GM23248 (cell line): ENCODE data around the gene ACLY. TPM values are rescaled to one million over a fixed set of nuclear protein-coding genes. Genes with fewer than 3 reads are reported as not detected.

ENCODE experiments used
- DNase-seq: peaks from one replicate; pipeline ENCODE4 v3.0.0-alpha.2; 2015
- H2AFZ ChIP-seq: fragments of 200-600 bp; sonication (generic); 2 replicates; pipeline ENCODE4 v1.6.1; 2016; ENCODE audit warnings: antibody characterized with exemption
- H3F3A ChIP-seq: fragments of 200-600 bp; sonication (generic); 2 replicates; pipeline ENCODE4 v1.6.1; 2016; ENCODE audit warnings: mild to moderate bottlenecking, antibody characterized with exemption, mixed run types; ENCODE audit not compliant: insufficient read depth
- H3K27ac ChIP-seq: fragments of 200-600 bp; sonication (generic); 2 replicates; pipeline ENCODE4 v1.5.1; 2016; ENCODE audit warnings: mild to moderate bottlenecking
- H3K27me3 ChIP-seq: fragments of 200-600 bp; sonication (generic); replicated peaks from 2 replicates; pipeline ENCODE4 v1.6.1; 2016; ENCODE audit warnings: mild to moderate bottlenecking; ENCODE audit not compliant: insufficient read depth
- H3K36me3 ChIP-seq: fragments of 200-600 bp; sonication (generic); 2 replicates; pipeline ENCODE4 v1.6.1; 2016; ENCODE audit warnings: low read depth, mild to moderate bottlenecking
- H3K4me1 ChIP-seq: fragments of 200-600 bp; sonication (generic); 2 replicates; pipeline ENCODE4 v1.6.1; 2016; ENCODE audit warnings: mild to moderate bottlenecking; ENCODE audit not compliant: insufficient read depth
- H3K4me2 ChIP-seq: fragments of 200-600 bp; sonication (generic); one replicate; pipeline ENCODE4 v1.6.1; 2016; ENCODE audit warnings: mild to moderate bottlenecking; ENCODE audit not compliant: unreplicated experiment
- H3K4me3 ChIP-seq: fragments of 200-600 bp; sonication (generic); 2 replicates; pipeline ENCODE4 v1.5.1; 2016; ENCODE audit warnings: mild to moderate bottlenecking
- H3K79me2 ChIP-seq: fragments of 200-600 bp; sonication (generic); 2 replicates; pipeline ENCODE4 v1.6.1; 2016; ENCODE audit warnings: mild to moderate bottlenecking; ENCODE audit not compliant: insufficient read depth
- H3K9ac ChIP-seq: fragments of 200-600 bp; sonication (generic); 2 replicates; pipeline ENCODE4 v1.6.1; 2016; ENCODE audit warnings: mild to moderate bottlenecking
- H3K9me2 ChIP-seq: fragments of 200-600 bp; sonication (generic); 2 replicates; pipeline ENCODE4 v1.6.1; 2016; ENCODE audit warnings: mixed run types, mild to moderate bottlenecking, moderate library complexity; ENCODE audit not compliant: insufficient read depth
- H3K9me3 ChIP-seq: fragments of 200-600 bp; sonication (generic); one replicate; pipeline ENCODE4 v1.6.1; 2017; ENCODE audit warnings: low read depth
- H4K20me1 ChIP-seq: fragments of 200-600 bp; sonication (generic); 2 replicates; pipeline ENCODE4 v1.6.0; 2016; ENCODE audit not compliant: insufficient read depth
- EZH2 ChIP-seq: fragments of 200-600 bp; sonication (generic); IDR thresholded peaks from 2 replicates; pipeline ENCODE4 v1.6.1; 2018; ENCODE audit warnings: antibody characterized with exemption, mild to moderate bottlenecking; ENCODE audit not compliant: insufficient read depth, poor library complexity, severe bottlenecking
- EZH2phosphoT487 ChIP-seq: fragments of 200-600 bp; sonication (generic); IDR thresholded peaks from 2 replicates; pipeline ENCODE4 v1.6.1; 2018; ENCODE audit warnings: antibody characterized with exemption, moderate library complexity, mild to moderate bottlenecking, low read depth; ENCODE audit not compliant: insufficient read depth
- WGBS, 2 experiments: methylation state at CpG; one replicate each; pipeline ENCODE4 v1.1.6; 2015 to 2017; ENCODE audit warnings: low lambda C conversion rate in 2 of 2, low coverage in 1 of 2; ENCODE audit errors: missing lambda C conversion rate in 2 of 2; 5-methylcytosine and 5-hydroxymethylcytosine counted together
- in situ Hi-C: fragments of 300-500 bp; cut with MboI; formaldehyde crosslinking; loops from 2 replicates; pipeline ENCODE4 v1.15.0; 2020
- polyA plus RNA-seq: library from polyadenylated mRNA; unstranded; fragments of >200 nt; fragmentation: Nextera tagmentation; extraction: Ambion mirVana; gene quantifications from 2 replicates; pipeline ENCODE4 v1.2.1, GENCODE V29; 2016
- total RNA-seq: library from RNA; depleted of rRNA; stranded (reverse); fragments of >200 nt; shearing (Covaris generic); gene quantifications from 2 replicates; pipeline ENCODE4 v1.2.3, GENCODE V29; 2014

The ACLY gene
- total and polyA plus RNA-seq, 2 experiments from 2014 or later, result 101 to 144 TPM

GRCh38 chr17:41825175-41825845 lies 93.4 kb downstream of the ACLY start:
- Histone ChIP-seq H3K9me2 (no peaks in the 10 kb centered on the region), H2AFZ (no peak overlapping the region), H4K20me1 (no peaks in the 10 kb centered on the region), H3K4me2 (no peak overlapping the region), H3F3A (peaks cover 19% of the 10 kb centered on the region), H3K36me3 (peaks cover 8% of the 10 kb centered on the region; the same call in 1 of the 2 replicates), H3K9ac (no peak overlapping the region), H3K4me1 (no peaks in the 10 kb centered on the region), H3K4me3 (no peak overlapping the region), H3K27ac (no peak overlapping the region), H3K79me2 (no peaks in the 10 kb centered on the region), H3K9me3 (no peaks in the 10 kb centered on the region), H3K27me3 (no peaks in the 10 kb centered on the region)
- no peak for DNase-seq
- WGBS, 2 experiments, result 89% methylated on average over 19 of the region's 19 CpGs
- TF ChIP-seq EZH2phosphoT487 (no peak), EZH2 (no peak)
- in situ Hi-C loops, result no loop called here

GRCh38 chr17:41824086-41824485 lies 94.7 kb downstream of the ACLY start:
- DNase-seq, result peak; percentile 58
- no peaks in the 10 kb centered on the region for H4K20me1 ChIP-seq

GRCh38 chr17:41823580-41823979 lies 95.2 kb downstream of the ACLY start:
- 76 to 81% methylated on average over 7 of the region's 7 CpGs for WGBS, 2 experiments
- DNase-seq, result no peak
- H3F3A ChIP-seq, result peaks cover 28% of the 10 kb centered on the region
- H3K4me2 ChIP-seq, result no peak overlapping the region
- no peak overlapping the region for H3K4me3 ChIP-seq
- no peaks in the 10 kb centered on the region for H4K20me1 ChIP-seq
- 0 out of 2 replicates have a peak, but pooled peaks cover under 1% of the 10 kb centered on the region for H3K79me2 ChIP-seq
- H3K27ac ChIP-seq, result peak overlapping the region; percentile 38; the same call in 1 of the 2 replicates
- no peaks in the 10 kb centered on the region for H3K9me2 ChIP-seq
- H3K9ac ChIP-seq, result no peak overlapping the region
- H3K27me3 ChIP-seq, result no peaks in the 10 kb centered on the region
- TF ChIP-seq EZH2phosphoT487 (no peak), EZH2 (no peak)
- in situ Hi-C loops, result no loop called here
- H3K36me3 ChIP-seq, result 0 out of 2 replicates have a peak, but pooled peaks cover under 1% of the 10 kb centered on the region
- no peaks in the 10 kb centered on the region for H3K9me3 ChIP-seq
- H3K4me1 ChIP-seq, result no peaks in the 10 kb centered on the region
- no peak overlapping the region for H2AFZ ChIP-seq

More at GRCh38 chr17:41824086-41824485, 94.7 kb downstream of the ACLY start:
- H3K27me3 ChIP-seq, result no peaks in the 10 kb centered on the region
- no peak overlapping the region for H3K4me2 ChIP-seq
- in situ Hi-C loops, result no loop called here
- H3K4me3 ChIP-seq, result no peak overlapping the region
- no peaks in the 10 kb centered on the region for H3K79me2 ChIP-seq
- TF ChIP-seq EZH2phosphoT487, result no peak
- TF ChIP-seq EZH2, result no peak
- H3K9me3 ChIP-seq, result no peaks in the 10 kb centered on the region
- no peak overlapping the region for H2AFZ ChIP-seq
- no peaks in the 10 kb centered on the region for H3K4me1 ChIP-seq
- peak overlapping the region; percentile 38; the same call in 1 of the 2 replicates for H3K27ac ChIP-seq
- no peaks in the 10 kb centered on the region for H3K9me2 ChIP-seq
- H3F3A ChIP-seq, result peaks cover 28% of the 10 kb centered on the region
- H3K36me3 ChIP-seq, result no peaks in the 10 kb centered on the region
- 9 to 11% methylated on average over 7 of the region's 7 CpGs for WGBS, 2 experiments
- H3K9ac ChIP-seq, result no peak overlapping the region

GRCh38 chr17:41823141-41823524 lies 95.6 kb downstream of the ACLY start:
- in situ Hi-C loops, result no loop called here
- WGBS, 2 experiments, result 92 to 100% methylated on average over 1 of the region's 1 CpG
- no peaks in the 10 kb centered on the region for H4K20me1 ChIP-seq
- peaks cover 5% of the 10 kb centered on the region; the same call in 1 of the 2 replicates for H3K79me2 ChIP-seq
- H3K4me3 ChIP-seq, result no peak overlapping the region
- no peak for DNase-seq
- no peak overlapping the region for H2AFZ ChIP-seq
- H3K27me3 ChIP-seq, result no peaks in the 10 kb centered on the region
- no peak overlapping the region for H3K9ac ChIP-seq
- no peak overlapping the region for H3K27ac ChIP-seq
- no peaks in the 10 kb centered on the region for H3K4me1 ChIP-seq
- TF ChIP-seq EZH2phosphoT487 (no peak), EZH2 (no peak)
- H3F3A ChIP-seq, result peaks cover 27% of the 10 kb centered on the region
- H3K9me3 ChIP-seq, result no peaks in the 10 kb centered on the region
- H3K4me2 ChIP-seq, result no peak overlapping the region
- H3K9me2 ChIP-seq, result no peaks in the 10 kb centered on the region
- H3K36me3 ChIP-seq, result peaks cover 5% of the 10 kb centered on the region; the same call in 1 of the 2 replicates
